PC-3 (cell line): ENCODE data around the gene CORO1C. TPM values are rescaled to one million over a fixed set of nuclear protein-coding genes. Genes with fewer than 3 reads are reported as not detected.

Source experiments
- ATAC-seq: fragments of 200-7000 bp; cut with Tn5 transposase; 2 replicates; pipeline ENCODE4 v1.9.1; 2020; ENCODE audit warnings: mild to moderate bottlenecking, moderate library complexity
- BruUV-seq: library from RNA; stranded (reverse); fragments of 400-500 nt; replicated peaks from 2 replicates; lab custom pipeline; 2021; lab: Mats Ljungman, UMichigan
- CTCF ChIA-PET: fragments of 300-600 bp; sonication (Branson Sonifier 250); formaldehyde crosslinking; loops from one replicate; lab custom pipeline; 2022; ENCODE audit warnings: antibody characterized with exemption; lab: Charles Lee
- POLR2A ChIA-PET: fragments of 300-600 bp; sonication (Branson Sonifier 250); formaldehyde crosslinking; loops from one replicate; lab custom pipeline; 2022; ENCODE audit warnings: antibody characterized with exemption; ENCODE audit not compliant: unreplicated experiment; lab: Charles Lee
- DNase-seq: peaks from one replicate; pipeline ENCODE4 v3.0.0-alpha.2; 2015
- H2AFZ ChIP-seq: fragments of 300-600 bp; sonication (generic); 2 replicates; pipeline ENCODE4 v1.6.0; 2016; ENCODE audit warnings: antibody characterized with exemption, low read length
- H3F3A ChIP-seq: fragments of 300-600 bp; sonication (generic); one replicate; pipeline ENCODE4 v1.6.0; 2017; ENCODE audit warnings: antibody characterized with exemption, low read length, control low read depth, mild to moderate bottlenecking; ENCODE audit not compliant: unreplicated experiment
- H3K27ac ChIP-seq: fragments of 300-600 bp; sonication (generic); 2 replicates; pipeline ENCODE4 v1.5.1; 2016; ENCODE audit warnings: mild to moderate bottlenecking, low read length
- H3K27me3 ChIP-seq: fragments of 300-600 bp; sonication (generic); 2 replicates; pipeline ENCODE4 v1.6.1; 2016; ENCODE audit warnings: low read length, mixed read lengths
- H3K36me3 ChIP-seq: fragments of 300-600 bp; sonication (generic); 2 replicates; pipeline ENCODE4 v1.6.1; 2016; ENCODE audit warnings: low read depth, mixed run types, low read length, mixed read lengths
- H3K4me1 ChIP-seq: fragments of 300-600 bp; sonication (generic); 2 replicates; pipeline ENCODE4 v1.5.1; 2016; ENCODE audit warnings: low read length; ENCODE audit not compliant: insufficient read depth
- H3K4me2 ChIP-seq: fragments of 300-600 bp; sonication (generic); 2 replicates; pipeline ENCODE4 v1.6.0; 2016; ENCODE audit warnings: low read length
- H3K4me3 ChIP-seq: fragments of 300-600 bp; sonication (generic); 2 replicates; pipeline ENCODE4 v1.5.1; 2016; ENCODE audit warnings: mild to moderate bottlenecking, low read length, mixed read lengths
- H3K79me2 ChIP-seq: fragments of 300-600 bp; sonication (generic); 2 replicates; pipeline ENCODE4 v1.6.1; 2017; ENCODE audit warnings: low read length, mixed read lengths
- H3K9ac ChIP-seq: fragments of 300-600 bp; sonication (generic); 2 replicates; pipeline ENCODE4 v1.6.0; 2016; ENCODE audit warnings: mild to moderate bottlenecking, low read length
- H3K9me2 ChIP-seq: fragments of 300-600 bp; sonication (generic); replicated peaks from 2 replicates; pipeline ENCODE4 v1.6.1; 2016; ENCODE audit warnings: mixed run types, low read length, mixed read lengths
- H3K9me3 ChIP-seq: fragments of 300-600 bp; sonication (generic); 2 replicates; pipeline ENCODE4 v1.6.1; 2016; ENCODE audit warnings: low read length, mixed read lengths
- H4K20me1 ChIP-seq: fragments of 300-600 bp; sonication (generic); 2 replicates; pipeline ENCODE4 v1.6.1; 2016; ENCODE audit warnings: low read length, mixed read lengths
- EZH2 ChIP-seq: fragments of 300-600 bp; sonication (generic); IDR thresholded peaks from one replicate; pipeline ENCODE4 v1.6.1; 2017; ENCODE audit warnings: antibody characterized with exemption, mild to moderate bottlenecking, low read length; ENCODE audit not compliant: unreplicated experiment
- EZH2phosphoT487 ChIP-seq: fragments of 300-600 bp; sonication (generic); IDR thresholded peaks from 2 replicates; pipeline ENCODE4 v1.6.1; 2018; ENCODE audit warnings: mild to moderate bottlenecking, antibody characterized with exemption, low read length, borderline replicate concordance
- intact Hi-C: fragments of 100-400 bp; cut with micrococcal nuclease; formaldehyde crosslinking; loops from 2 replicates; pipeline ENCODE4 v1.9.0; 2023
- total RNA-seq: library from RNA; depleted of rRNA; stranded (reverse); fragments of >200 nt; gene quantifications from 2 replicates; pipeline ENCODE4 v1.2.3, GENCODE V29; 2014
- TF ChIP-seq, protein P1 (sequence below): fragments of 300-600 bp; sonication (generic); conservative IDR thresholded peaks from 2 replicates; pipeline ENCODE4 v1.5.1; 2017; ENCODE audit warnings: antibody characterized with exemption, low read depth, mild to moderate bottlenecking, low read length

CORO1C gene
- total RNA-seq, 1 experiment from 2014 or later, result 179 TPM

DNA sequence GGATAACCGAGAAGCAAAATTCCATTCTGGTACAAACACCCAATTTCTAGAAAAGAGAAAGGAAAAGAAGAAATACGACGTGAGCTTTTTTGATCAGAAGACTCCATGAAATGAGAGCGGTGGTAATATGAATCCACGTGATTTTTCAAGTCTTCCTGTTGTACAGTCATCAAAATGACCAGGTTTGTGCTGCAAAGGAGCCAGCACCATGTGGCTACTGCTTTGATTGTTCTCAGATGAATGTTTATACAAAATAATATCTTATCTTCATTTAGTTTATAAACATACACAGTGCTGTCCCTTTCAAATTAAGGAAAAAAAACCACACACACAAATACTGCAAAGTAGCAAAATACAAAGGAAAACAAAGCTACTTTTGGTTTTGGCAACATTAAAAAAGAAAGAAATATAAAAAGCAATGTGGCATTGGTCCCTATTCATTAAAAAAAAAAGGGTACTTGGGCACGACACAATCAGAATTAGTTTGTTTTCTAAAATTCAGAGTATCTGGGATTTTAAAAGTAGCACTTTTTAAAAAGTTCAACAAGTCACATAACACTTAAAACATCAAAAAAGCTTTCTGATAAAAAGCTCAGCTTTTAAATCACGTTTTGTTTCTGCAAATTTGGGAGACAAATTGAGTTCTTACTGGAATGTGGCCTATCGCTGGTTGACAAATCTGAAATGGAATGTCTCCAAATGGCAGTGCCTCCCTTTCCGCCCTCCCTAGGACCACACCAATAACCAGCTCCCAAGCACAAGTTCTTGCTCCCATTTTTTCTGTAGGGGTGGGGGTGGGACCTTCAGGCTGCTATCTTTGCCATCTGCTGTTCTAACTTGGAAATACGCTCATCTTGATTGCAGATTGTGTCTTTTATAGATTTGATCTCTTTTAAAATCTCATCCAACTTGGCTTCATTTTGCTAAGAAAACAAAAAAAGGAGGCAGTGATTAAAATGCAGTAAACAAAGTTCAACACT lies 84.4 kb downstream of the CORO1C start:
- peaks cover 64% of the 10 kb centered on the region for H3K36me3 ChIP-seq
- BruUV-seq, result no TSS peak
- H3F3A ChIP-seq, result no peaks in the 10 kb centered on the region
- H3K4me3 ChIP-seq, result no peak overlapping the region
- TF ChIP-seq, protein P1, sequence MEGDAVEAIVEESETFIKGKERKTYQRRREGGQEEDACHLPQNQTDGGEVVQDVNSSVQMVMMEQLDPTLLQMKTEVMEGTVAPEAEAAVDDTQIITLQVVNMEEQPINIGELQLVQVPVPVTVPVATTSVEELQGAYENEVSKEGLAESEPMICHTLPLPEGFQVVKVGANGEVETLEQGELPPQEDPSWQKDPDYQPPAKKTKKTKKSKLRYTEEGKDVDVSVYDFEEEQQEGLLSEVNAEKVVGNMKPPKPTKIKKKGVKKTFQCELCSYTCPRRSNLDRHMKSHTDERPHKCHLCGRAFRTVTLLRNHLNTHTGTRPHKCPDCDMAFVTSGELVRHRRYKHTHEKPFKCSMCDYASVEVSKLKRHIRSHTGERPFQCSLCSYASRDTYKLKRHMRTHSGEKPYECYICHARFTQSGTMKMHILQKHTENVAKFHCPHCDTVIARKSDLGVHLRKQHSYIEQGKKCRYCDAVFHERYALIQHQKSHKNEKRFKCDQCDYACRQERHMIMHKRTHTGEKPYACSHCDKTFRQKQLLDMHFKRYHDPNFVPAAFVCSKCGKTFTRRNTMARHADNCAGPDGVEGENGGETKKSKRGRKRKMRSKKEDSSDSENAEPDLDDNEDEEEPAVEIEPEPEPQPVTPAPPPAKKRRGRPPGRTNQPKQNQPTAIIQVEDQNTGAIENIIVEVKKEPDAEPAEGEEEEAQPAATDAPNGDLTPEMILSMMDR, result peak; percentile 47; the same call in 1 of the 2 replicates
- no peak for TF ChIP-seq EZH2
- H3K9ac ChIP-seq, result no peak overlapping the region
- H3K9me3 ChIP-seq, result no peaks in the 10 kb centered on the region
- no peaks in the 10 kb centered on the region for H3K27me3 ChIP-seq
- no peaks in the 10 kb centered on the region for H4K20me1 ChIP-seq
- intact Hi-C loops, result no loop called here
- no peak for DNase-seq
- H3K27ac ChIP-seq, result no peak overlapping the region
- no peak overlapping the region for H3K4me2 ChIP-seq
- H3K79me2 ChIP-seq, result no peaks in the 10 kb centered on the region
- ATAC-seq, result no peak
- H3K9me2 ChIP-seq, result no peaks in the 10 kb centered on the region
- H2AFZ ChIP-seq, result no peak overlapping the region
- CTCF ChIA-PET, result interaction anchor here (0.6 kb wide), 1 partner anchor 17 kb away, joined by 3 read pairs; no protein-coding TSS in a partner anchor
- POLR2A ChIA-PET, result no interaction called here
- H3K4me1 ChIP-seq, result peaks cover 23% of the 10 kb centered on the region

DNA sequence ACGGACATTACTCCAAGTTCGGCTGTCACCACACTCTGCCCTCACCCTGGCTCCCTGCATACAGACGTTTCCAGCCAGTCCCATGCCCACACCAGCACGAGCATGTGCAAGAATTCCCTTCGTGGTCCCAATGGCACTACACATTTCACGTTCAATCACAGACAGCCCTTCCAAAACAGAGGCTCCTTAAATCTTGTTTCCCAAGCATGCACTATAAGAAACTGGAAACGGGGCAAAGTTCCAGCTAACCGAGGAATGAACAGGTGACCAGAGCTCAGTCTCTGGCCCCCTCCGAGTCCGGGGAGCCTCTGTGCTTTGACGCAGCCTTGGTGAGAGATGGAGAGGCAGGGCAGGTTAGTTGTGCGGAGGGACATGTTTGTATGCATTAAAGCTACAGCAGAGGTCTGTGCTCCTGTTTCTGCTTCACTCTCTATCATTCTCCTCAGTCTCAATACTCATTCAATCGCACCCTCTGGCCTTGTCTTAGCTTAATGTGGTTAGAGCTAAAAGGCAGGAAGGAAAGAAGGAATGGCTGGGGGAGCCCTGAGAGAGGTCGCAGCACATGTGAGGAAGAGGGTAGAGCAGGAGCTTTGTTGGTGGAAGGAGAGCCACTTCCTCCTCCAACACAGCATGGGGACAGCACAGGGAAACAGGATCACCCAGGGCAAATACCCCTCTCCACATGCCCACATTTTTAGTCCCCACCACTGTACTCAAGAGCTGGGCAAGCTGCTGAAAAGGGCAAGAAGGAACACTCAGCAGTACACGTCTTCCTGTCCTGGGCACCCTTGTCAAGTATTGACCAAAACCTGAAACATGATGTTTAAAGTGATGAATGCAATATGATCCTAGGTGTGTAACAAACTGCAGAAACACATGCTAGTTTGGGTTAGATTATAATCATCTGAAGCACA lies 85.4 kb downstream of the CORO1C start:
- no peak overlapping the region for H3K4me2 ChIP-seq
- intact Hi-C loops, result loop anchor here (2.0 kb wide), 1 partner anchor 15 kb away; no protein-coding TSS in a partner anchor
- CTCF ChIA-PET, result interaction anchor here (0.6 kb wide), 1 partner anchor 18 kb away, joined by 15 read pairs; no protein-coding TSS in a partner anchor
- H3K9ac ChIP-seq, result no peak overlapping the region
- no peak for ATAC-seq
- DNase-seq, result no peak
- H2AFZ ChIP-seq, result no peak overlapping the region
- no TSS peak for BruUV-seq
- peaks cover 23% of the 10 kb centered on the region for H3K4me1 ChIP-seq
- no peaks in the 10 kb centered on the region for H3K27me3 ChIP-seq
- H3K27ac ChIP-seq, result no peak overlapping the region
- POLR2A ChIA-PET, result interaction anchor here (0.6 kb wide), 1 partner anchor 83 kb away, joined by 11 read pairs; the partner anchor contains the start of gene ISCU
- no peaks in the 10 kb centered on the region for H4K20me1 ChIP-seq
- H3K9me2 ChIP-seq, result no peaks in the 10 kb centered on the region
- H3K79me2 ChIP-seq, result no peaks in the 10 kb centered on the region
- no peaks in the 10 kb centered on the region for H3K9me3 ChIP-seq
- TF ChIP-seq EZH2 (no peak), EZH2phosphoT487 (no peak)
- TF ChIP-seq, protein P1, result no peak
- H3F3A ChIP-seq, result no peaks in the 10 kb centered on the region
- peaks cover 56% of the 10 kb centered on the region for H3K36me3 ChIP-seq
- no peak overlapping the region for H3K4me3 ChIP-seq
